CMK (cell line): ENCODE data around the gene IL13.
"Not testable (repeated sequence)": the region's sequence is repeated elsewhere in the genome, so short reads cannot be mapped to it uniquely, and the experiment has no call there.

Experiments
- DNase-seq: peaks from one replicate; pipeline ENCODE4 v3.0.0-alpha.2; 2010; ENCODE audit warnings: low read depth

The IL13 gene

DNA sequence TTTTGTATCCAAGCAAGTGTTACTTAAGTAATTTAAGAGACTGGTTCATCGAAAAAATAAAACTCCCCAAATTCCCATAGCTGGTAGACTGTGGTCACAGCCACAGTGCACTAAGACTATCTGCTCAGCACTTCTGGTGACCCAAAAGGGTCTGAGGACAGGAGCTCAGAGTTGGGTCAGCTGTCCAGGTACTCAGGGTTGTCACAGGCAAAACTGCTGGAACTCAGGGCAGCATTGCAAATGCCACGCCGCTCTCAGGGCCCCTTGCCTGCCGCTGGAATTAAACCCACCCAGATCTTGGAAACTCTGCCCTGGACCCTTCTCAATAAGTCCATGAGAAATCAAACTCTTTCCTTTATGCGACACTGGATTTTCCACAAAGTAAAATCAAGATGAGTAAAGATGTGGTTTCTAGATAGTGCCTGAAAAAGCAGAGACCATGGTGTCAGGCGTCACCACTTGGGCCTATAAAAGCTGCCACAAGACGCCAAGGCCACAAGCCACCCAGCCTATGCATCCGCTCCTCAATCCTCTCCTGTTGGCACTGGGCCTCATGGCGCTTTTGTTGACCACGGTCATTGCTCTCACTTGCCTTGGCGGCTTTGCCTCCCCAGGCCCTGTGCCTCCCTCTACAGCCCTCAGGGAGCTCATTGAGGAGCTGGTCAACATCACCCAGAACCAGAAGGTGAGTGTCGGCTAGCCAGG, at the start of gene IL13:
IL13 (plus strand) TSS at position 498 of the 705 bp plus-strand sequence; CDS start at position 512, 14 bp downstream.
- no peak for DNase-seq

DNA sequence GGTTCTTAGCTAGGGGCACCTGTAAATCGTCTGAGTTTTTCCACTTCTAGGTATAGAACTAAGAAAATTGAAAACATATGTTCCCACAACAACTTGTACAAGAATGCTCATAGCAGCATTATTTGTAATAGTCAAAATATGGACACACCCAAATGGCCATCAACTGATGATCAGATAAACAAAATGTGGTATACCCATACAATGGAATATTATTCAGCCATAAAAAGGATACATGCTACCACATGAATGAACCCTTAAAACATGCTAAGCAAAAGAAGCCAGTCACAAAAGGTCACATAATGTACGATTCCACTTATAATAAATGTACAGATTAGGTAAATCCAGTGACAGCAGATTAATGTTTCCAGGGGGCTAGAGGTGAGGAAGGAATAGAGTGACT, 46.0 kb upstream of the IL13 start:
- DNase-seq = no peak

GRCh38 chr5:132612846-132613245, 45.1 kb upstream of the IL13 start:
- DNase-seq = no peak

DNA sequence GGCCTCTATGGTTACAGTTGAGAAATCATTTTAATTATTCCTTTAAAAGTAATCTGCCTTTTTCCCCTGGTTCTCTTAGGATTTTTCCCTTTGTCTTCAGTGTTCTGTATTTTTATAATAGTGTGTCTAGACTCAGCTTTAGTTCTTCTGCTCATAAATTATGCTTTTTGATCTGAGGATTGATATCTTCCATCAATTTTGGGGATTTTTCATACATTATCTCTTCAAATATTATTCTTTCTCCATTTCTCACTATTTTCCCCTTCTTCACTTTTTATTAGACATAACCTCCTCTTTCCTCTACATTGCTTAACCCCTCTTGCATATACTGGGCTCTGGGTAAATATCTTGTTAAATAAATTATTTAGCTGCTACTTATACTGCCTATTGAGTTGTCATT, 36.3 kb upstream of the IL13 start:
- DNase-seq = no peak

GRCh38 chr5:132622608-132623007, 35.4 kb upstream of the IL13 start:
- no peak for DNase-seq

- DNase-seq = no peak
Observed at GRCh38 chr5:132627470-132627869, 30.5 kb upstream of the IL13 start.

- DNase-seq = no peak
Observed at GRCh38 chr5:132628814-132629213, 29.2 kb upstream of the IL13 start.

GRCh38 chr5:132629230-132629944, 28.6 kb upstream of the IL13 start:
- DNase-seq = no peak

GRCh38 chr5:132633587-132633986, 24.4 kb upstream of the IL13 start:
- DNase-seq = not testable (repeated sequence)

GRCh38 chr5:132635873-132636272, 22.1 kb upstream of the IL13 start:
- no peak for DNase-seq

GRCh38 chr5:132637241-132637640, 20.7 kb upstream of the IL13 start:
- DNase-seq = no peak

GRCh38 chr5:132639706-132640130, 18.3 kb upstream of the IL13 start:
- no peak for DNase-seq

DNA sequence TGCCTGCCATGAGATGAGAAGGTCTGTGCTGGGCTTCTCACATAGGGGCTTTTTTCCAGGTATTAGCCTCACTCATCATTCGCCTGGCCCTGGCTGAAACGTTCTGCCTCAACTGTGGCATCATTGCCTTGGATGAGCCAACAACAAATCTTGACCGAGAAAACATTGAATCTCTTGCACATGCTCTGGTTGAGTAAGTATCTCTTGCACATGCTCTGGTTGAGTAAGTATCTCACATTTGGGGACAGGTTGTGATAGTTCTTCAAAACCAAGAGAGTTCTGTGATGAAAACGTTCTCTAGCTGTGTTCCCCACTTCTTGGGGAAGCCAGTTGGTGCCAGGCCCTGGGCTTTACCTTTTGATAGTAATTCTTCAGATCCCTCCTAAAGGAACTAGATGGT, 17.4 kb upstream of the IL13 start:
- no peak for DNase-seq

DNA sequence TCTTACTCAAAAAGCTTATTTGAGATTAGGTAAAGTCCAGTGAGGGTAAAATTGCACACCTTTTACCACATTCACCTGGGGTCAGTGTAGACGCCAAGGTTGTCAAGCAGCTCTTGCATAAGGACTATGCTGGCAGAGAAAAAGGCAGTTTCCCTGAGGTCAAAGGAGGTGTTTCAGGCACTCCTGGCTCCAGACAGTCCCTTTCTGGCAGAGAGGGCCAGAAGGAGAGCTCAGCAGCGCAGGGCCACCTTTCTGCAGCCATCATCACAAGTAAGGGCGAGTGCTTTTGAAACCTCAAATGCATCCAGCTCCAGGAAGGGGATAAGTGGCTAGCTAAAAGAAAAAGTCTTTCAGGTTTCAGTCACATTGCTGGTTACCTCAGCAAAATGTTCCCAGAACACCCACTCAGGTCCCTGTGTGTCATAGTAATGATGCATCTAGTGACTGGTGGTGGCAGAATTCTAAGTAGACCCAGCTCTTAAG, 16.7 kb upstream of the IL13 start:
- DNase-seq = no peak

GRCh38 chr5:132641841-132642240, 16.1 kb upstream of the IL13 start:
- no peak for DNase-seq

DNA sequence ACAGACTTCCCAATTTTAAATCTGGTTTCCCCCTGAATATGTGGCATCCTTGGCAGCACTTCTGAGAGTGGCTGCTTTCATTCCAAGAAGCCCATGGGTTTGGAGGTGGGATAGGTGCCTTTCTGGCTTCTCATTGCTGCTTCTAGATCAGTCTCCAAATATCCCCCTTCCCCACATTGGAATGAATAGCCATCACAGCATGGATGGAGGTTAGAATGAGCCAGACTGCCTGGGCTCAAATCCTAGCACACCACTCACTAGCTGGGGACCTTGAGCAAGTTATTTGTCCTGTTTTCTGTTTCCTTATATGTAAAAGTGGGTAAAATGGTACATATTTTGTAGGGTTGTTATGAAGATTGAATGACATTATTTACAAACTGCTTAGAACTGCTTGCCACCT, 13.8 kb upstream of the IL13 start:
- no peak for DNase-seq

DNA sequence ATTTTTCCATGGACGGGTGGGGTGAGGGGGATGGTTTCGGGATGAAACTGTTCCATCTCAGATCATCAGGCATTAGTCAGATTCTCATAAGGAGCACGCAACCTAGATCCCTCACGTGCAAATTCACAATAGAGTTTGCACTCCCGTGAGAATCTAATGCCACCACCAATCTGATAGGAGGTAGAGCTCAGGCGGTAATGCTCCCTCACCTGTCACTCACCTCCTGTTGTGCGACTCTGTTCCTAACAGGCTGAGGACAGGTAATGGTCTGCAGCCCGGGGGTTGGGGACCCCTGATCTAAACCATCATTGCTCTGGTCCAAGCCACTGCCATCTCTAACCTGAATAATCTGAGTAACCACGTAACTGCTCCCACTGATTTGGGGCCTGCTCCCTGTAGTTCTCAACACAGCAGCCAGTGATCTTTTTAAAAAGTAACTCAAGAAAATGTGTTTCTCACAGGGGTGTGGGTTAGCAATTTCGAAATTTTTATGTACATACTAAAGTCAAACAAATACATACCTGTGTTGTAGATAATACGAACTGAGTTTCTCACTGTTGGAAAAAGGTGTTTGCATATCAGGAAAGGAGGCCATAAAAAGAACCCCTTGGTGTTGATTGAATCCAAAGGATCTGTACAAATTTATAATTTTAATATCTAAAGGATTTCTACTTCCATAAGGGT, 11.2 kb upstream of the IL13 start:
- no peak for DNase-seq

DNA sequence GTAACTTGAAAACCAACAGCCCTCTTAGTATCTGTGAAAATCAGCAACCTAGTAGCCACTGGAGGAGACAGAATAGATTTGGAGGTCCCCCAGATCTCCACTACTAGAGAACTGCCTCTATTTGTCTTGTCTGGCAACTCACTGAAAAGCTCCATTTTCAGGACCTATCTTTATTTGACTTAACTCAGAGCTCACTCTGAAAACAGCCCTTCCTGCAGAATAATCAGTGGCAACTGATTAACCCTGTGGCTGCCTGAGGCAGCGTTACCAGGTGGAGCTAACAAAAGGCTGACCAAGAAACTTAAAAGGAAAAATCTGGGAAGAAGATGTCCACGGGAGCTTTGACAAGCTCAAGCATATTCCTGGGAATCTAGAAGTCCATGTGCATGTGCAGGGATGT, 10.5 kb upstream of the IL13 start:
- no peak for DNase-seq

DNA sequence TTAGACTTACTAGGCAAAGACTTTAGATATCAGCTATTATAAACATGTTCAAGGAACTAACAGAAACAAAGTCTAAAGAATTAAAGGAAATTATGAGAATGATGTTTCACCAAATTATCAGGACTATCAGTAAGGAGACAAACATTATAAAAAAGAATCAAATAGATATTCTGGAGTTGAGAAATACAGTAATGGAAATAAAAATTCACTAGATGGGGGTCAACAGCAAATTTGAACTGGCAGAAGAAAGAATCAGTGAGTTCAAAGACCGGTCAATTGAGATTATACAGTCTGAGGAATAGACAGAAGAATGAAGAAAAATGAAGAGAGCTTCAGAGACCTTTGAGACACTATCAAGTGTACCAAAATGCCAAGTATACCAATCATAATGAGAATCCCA, 9.6 kb upstream of the IL13 start:
- no peak for DNase-seq

GRCh38 chr5:132651838-132652469, 6.0 kb upstream of the IL13 start:
- DNase-seq = no peak

- DNase-seq = no peak
Observed at GRCh38 chr5:132653716-132654115, 4.3 kb upstream of the IL13 start.
